Measurements from ENCODE around the gene VPS54. TPM values are rescaled to one million over a fixed set of nuclear protein-coding genes. Genes with fewer than 3 reads are reported as not detected.
A peak's percentile ranks its signal among the peaks of the same experiment; 100 is the strongest.

VPS54 gene
- total RNA-seq, 2 experiments from 2014 or later, result 9.5 to 10.8 TPM

- Mint-ChIP-seq H3K4me1 (ENCODE audit: low read depth) (peaks cover 15% of the 10 kb centered on the region), H3K9me3 (no peaks in the 10 kb centered on the region), H3K4me3 (no peak overlapping the region), H3K27me3 (no peaks in the 10 kb centered on the region), H3K36me3 (ENCODE audit: low read depth) (no peaks in the 10 kb centered on the region), H3K27ac (no peak overlapping the region)
- no peak for TF ChIP-seq CTCF (IDR thresholded peaks at IDR 0.05)
- POLR2A ChIA-PET, result no interaction called here
- H3K27ac ChIP-seq (ENCODE audit: low read depth in 1 of 2, low read length in 2 of 2), result no peak overlapping the region
- DNase-seq, result no peak
- H3K4me1 ChIP-seq (ENCODE audit: insufficient read depth, low read length), result peaks cover 6% of the 10 kb centered on the region
- H3K9me3 ChIP-seq (ENCODE audit: control insufficient read depth in 1 of 2, insufficient read depth in 1 of 2, low read length in 2 of 2), result no peaks in the 10 kb centered on the region
- no peak for ATAC-seq (ENCODE audit: poor library complexity)
- H3K27me3 ChIP-seq (ENCODE audit: control insufficient read depth in 1 of 2, insufficient read depth in 2 of 2, low read length in 2 of 2), result no peaks in the 10 kb centered on the region
- intact Hi-C loops (cut with DNase I, micrococcal nuclease), result loop anchor here (5.0 to 10.0 kb wide), 3 partner anchors 159 to 826 kb away; no protein-coding TSS in a partner anchor
- CTCF ChIA-PET, result interaction anchor here (1.3 to 1.7 kb wide), 2 partner anchors 282 to 285 kb away, joined by 3 to 4 read pairs; no protein-coding TSS in a partner anchor
- no peak overlapping the region for H3K4me3 ChIP-seq (ENCODE audit: low read length)
- H3K36me3 ChIP-seq (ENCODE audit: insufficient read depth, low read length), result no peaks in the 10 kb centered on the region
Observed at GRCh38 chr2:64045938-64046337, 26.7 kb upstream of the VPS54 start.

- peaks cover 36% of the 10 kb centered on the region for H3K4me1 Mint-ChIP-seq (ENCODE audit: low read depth)
- H3K27me3 Mint-ChIP-seq, result no peaks in the 10 kb centered on the region
- H3K27ac Mint-ChIP-seq, result peak overlapping the region; percentile 18
- H3K36me3 Mint-ChIP-seq (ENCODE audit: low read depth), result no peaks in the 10 kb centered on the region
- peaks cover 17% of the 10 kb centered on the region for H3K4me1 ChIP-seq (ENCODE audit: insufficient read depth, low read length)
- no peaks in the 10 kb centered on the region for H3K9me3 ChIP-seq (ENCODE audit: control insufficient read depth in 1 of 2, insufficient read depth in 1 of 2, low read length in 2 of 2)
- no peak overlapping the region for H3K4me3 ChIP-seq (ENCODE audit: low read length)
- POLR2A ChIA-PET, result interaction anchor here (0.9 to 1.9 kb wide), 4 partner anchors 9 to 484 kb away, joined by 3 to 11 read pairs (median 4); partner anchors contain the start of gene AFTPH
- intact Hi-C loops (cut with DNase I, micrococcal nuclease), result loop anchor here in 1 of 2 experiments (10.0 kb wide), 1 partner anchor 165 kb away; no protein-coding TSS in a partner anchor
- CTCF ChIA-PET, result interaction anchor here (1.8 kb wide), 1 partner anchor 10 kb away, joined by 6 read pairs; no protein-coding TSS in a partner anchor
- ATAC-seq (ENCODE audit: poor library complexity) (no peak), DNase-seq (peak in 1 of 14 experiments; percentile 32)
- H3K27ac ChIP-seq (ENCODE audit: low read depth in 1 of 2, low read length in 2 of 2), result no peak overlapping the region
- H3K9me3 Mint-ChIP-seq, result no peaks in the 10 kb centered on the region
- H3K4me3 Mint-ChIP-seq, result no peak overlapping the region
- no peak for TF ChIP-seq CTCF (IDR thresholded peaks at IDR 0.05)
- no peaks in the 10 kb centered on the region for H3K36me3 ChIP-seq (ENCODE audit: insufficient read depth, low read length)
- H3K27me3 ChIP-seq (ENCODE audit: control insufficient read depth in 1 of 2, insufficient read depth in 2 of 2, low read length in 2 of 2), result no peaks in the 10 kb centered on the region
Observed at GRCh38 chr2:64040161-64040560, 20.9 kb upstream of the VPS54 start.

- Histone ChIP-seq H3K36me3 (ENCODE audit: insufficient read depth, low read length) (no peaks in the 10 kb centered on the region), H3K27ac (ENCODE audit: low read depth in 1 of 2, low read length in 2 of 2) (no peak overlapping the region), H3K27me3 (ENCODE audit: control insufficient read depth in 1 of 2, insufficient read depth in 2 of 2, low read length in 2 of 2) (no peaks in the 10 kb centered on the region), H3K4me1 (ENCODE audit: insufficient read depth, low read length) (peaks cover 17% of the 10 kb centered on the region), H3K4me3 (ENCODE audit: low read length) (no peak overlapping the region), H3K9me3 (ENCODE audit: control insufficient read depth in 1 of 2, insufficient read depth in 1 of 2, low read length in 2 of 2) (no peaks in the 10 kb centered on the region)
- CTCF ChIA-PET, result interaction anchor here (1.6 to 2.2 kb wide), 2 partner anchors 14 to 292 kb away, joined by 4 to 8 read pairs; no protein-coding TSS in a partner anchor
- Mint-ChIP-seq H3K4me1 (ENCODE audit: low read depth) (peaks cover 51% of the 10 kb centered on the region), H3K27ac (peak overlapping the region; percentile 63), H3K27me3 (no peaks in the 10 kb centered on the region), H3K36me3 (ENCODE audit: low read depth) (no peaks in the 10 kb centered on the region), H3K4me3 (peak overlapping the region; percentile 70), H3K9me3 (no peaks in the 10 kb centered on the region)
- ATAC-seq (ENCODE audit: poor library complexity) (peak; percentile 96), DNase-seq (peak in 5 of 14 experiments; percentile 10 to 82 (median 74))
- POLR2A ChIA-PET, result interaction anchor here (0.6 to 1.6 kb wide), 9 partner anchors 11 to 282 kb away, joined by 3 to 6 read pairs (median 3); partner anchors contain the start of genes UGP2 and VPS54
- intact Hi-C loops (cut with DNase I, micrococcal nuclease), result loop anchor here in 1 of 2 experiments (1.0 kb wide), 1 partner anchor 18 kb away; no protein-coding TSS in a partner anchor
- no peak for TF ChIP-seq CTCF (IDR thresholded peaks at IDR 0.05)
Observed at GRCh38 chr2:64036034-64036705, 16.9 kb upstream of the VPS54 start.

All from CD4-positive, alpha-beta T cell (primary cell).